SK-N-SH (cell line): Measurements from ENCODE around the gene PTCD1. TPM values are rescaled to one million over a fixed set of nuclear protein-coding genes. Genes with fewer than 3 reads are reported as not detected.

Experiments used
- CTCF ChIA-PET: fragments of 300-600, 350-600 bp; formaldehyde crosslinking; extraction: SDS; loops from one replicate; lab custom pipeline; 2021; lab: Yijun Ruan, JAX
- POLR2A ChIA-PET: fragments of 350-600 bp; sonication (Branson Sonifier 250); formaldehyde crosslinking; extraction: SDS; loops from one replicate; lab custom pipeline; 2020; ENCODE audit warnings: antibody characterized with exemption, inconsistent platforms; lab: Yijun Ruan, JAX
- DNase-seq: peaks from one replicate; pipeline ENCODE4 v3.0.0; 2012
- H2AFZ ChIP-seq: fragments of 200-600 bp; sonication (generic); 2 replicates; pipeline ENCODE4 v1.8.1; 2016; ENCODE audit warnings: antibody characterized with exemption, mild to moderate bottlenecking, low read depth
- H3F3A ChIP-seq: fragments of 200-600 bp; sonication (generic); replicated peaks from 2 replicates; pipeline ENCODE3; 2016; ENCODE audit warnings: antibody characterized with exemption, mild to moderate bottlenecking; ENCODE audit not compliant: insufficient read depth
- H3K27ac ChIP-seq, 2 experiments: fragments of 200-500 bp in 1 of 2; fragments of 200-600 bp in 1 of 2; sonication (Bioruptor generic) in 1 of 2; sonication (generic), shearing (Covaris generic) in 1 of 2; 2 replicates each; pipeline versions ENCODE4 v1.5.1 to v1.6.1; 2014 to 2016; ENCODE audit warnings: low read depth in 2 of 2, inconsistent platforms in 1 of 2, low read length in 1 of 2, mild to moderate bottlenecking in 1 of 2, mixed read lengths in 1 of 2
- H3K27me3 ChIP-seq: fragments of 200-600 bp; sonication (generic), shearing (Covaris generic); 2 replicates; pipeline ENCODE4 v1.6.1; 2016; ENCODE audit warnings: mixed run types; ENCODE audit not compliant: insufficient read depth
- H3K36me3 ChIP-seq, 2 experiments: fragments of 200-500 bp in 1 of 2; fragments of 200-600 bp in 1 of 2; sonication (Bioruptor generic) in 1 of 2; sonication (generic) in 1 of 2; replicated peaks in 1 of 2; 2 replicates each; pipeline versions ENCODE3 to v1.5.1; 2014 to 2016; ENCODE audit warnings: low read length in 1 of 2, mild to moderate bottlenecking in 1 of 2; ENCODE audit not compliant: insufficient read depth in 2 of 2, control insufficient read depth in 1 of 2
- H3K4me1 ChIP-seq, 2 experiments: fragments of 200-500 bp in 1 of 2; fragments of 200-600 bp in 1 of 2; sonication (Bioruptor generic) in 1 of 2; sonication (generic), shearing (Covaris generic) in 1 of 2; 2 replicates each; pipeline versions ENCODE4 v1.5.1 to v1.6.1; 2014 to 2016; ENCODE audit warnings: low read depth in 1 of 2, low read length in 1 of 2, mixed run types in 1 of 2; ENCODE audit not compliant: insufficient read depth in 2 of 2, control insufficient read depth in 1 of 2
- H3K4me2 ChIP-seq: fragments of 200-600 bp; sonication (generic), shearing (Covaris generic); 2 replicates; pipeline ENCODE4 v1.6.1; 2017; ENCODE audit warnings: mixed run types
- H3K4me3 ChIP-seq, 2 experiments: fragments of 200-500 bp in 1 of 2; fragments of 200-600 bp in 1 of 2; sonication (Bioruptor generic) in 1 of 2; sonication (generic), shearing (Covaris generic) in 1 of 2; 2 replicates each; pipeline versions ENCODE4 v1.5.1 to v1.8.1; 2014 to 2016; ENCODE audit warnings: low read depth in 2 of 2, inconsistent platforms in 1 of 2, low read length in 1 of 2, mild to moderate bottlenecking in 1 of 2, mixed read lengths in 1 of 2, moderate library complexity in 1 of 2
- H3K79me2 ChIP-seq: fragments of 200-600 bp; sonication (generic); 2 replicates; pipeline ENCODE4 v1.8.1; 2017; ENCODE audit warnings: mild to moderate bottlenecking; ENCODE audit not compliant: insufficient read depth
- H3K9ac ChIP-seq: fragments of 200-600 bp; sonication (generic); 2 replicates; pipeline ENCODE4 v1.6.1; 2017; ENCODE audit warnings: mixed run types
- H3K9me2 ChIP-seq: fragments of 200-600 bp; sonication (generic); 2 replicates; pipeline ENCODE4 v1.6.1; 2017; ENCODE audit warnings: mixed run types
- H3K9me3 ChIP-seq: fragments of 200-600 bp; sonication (generic); 2 replicates; pipeline ENCODE4 v1.6.1; 2017; ENCODE audit warnings: mixed run types, mild to moderate bottlenecking, moderate library complexity
- H4K20me1 ChIP-seq: fragments of 200-600 bp; sonication (generic); 2 replicates; pipeline ENCODE4 v1.6.1; 2017; ENCODE audit warnings: mild to moderate bottlenecking, mixed run types; ENCODE audit not compliant: insufficient read depth
- ELF1 ChIP-seq: IDR thresholded peaks from 2 replicates; pipeline ENCODE4 v1.4.0; 2012
- EP300 ChIP-seq, 2 experiments: IDR thresholded peaks; 2 replicates each; pipeline versions ENCODE4 v1.4.0 to v1.6.1; 2012; ENCODE audit warnings: borderline replicate concordance in 1 of 2, low read depth in 1 of 2, low read length in 1 of 2
- FOXJ3 ChIP-seq: sonication (generic); formaldehyde crosslinking; IDR thresholded peaks from 2 replicates; pipeline ENCODE4 v1.5.1; 2020; ENCODE audit warnings: mild to moderate bottlenecking, missing genetic modification reagents
- FOXM1 ChIP-seq: IDR thresholded peaks from 2 replicates; pipeline ENCODE4 v1.4.0; 2012; ENCODE audit warnings: low read depth, mild to moderate bottlenecking
- POLR2AphosphoS5 ChIP-seq: IDR thresholded peaks from 2 replicates; pipeline ENCODE4 v1.6.1; 2012; ENCODE audit warnings: low read depth, low read length
- SIN3A ChIP-seq: IDR thresholded peaks from 2 replicates; pipeline ENCODE4 v1.6.1; 2012; ENCODE audit warnings: low read depth, mild to moderate bottlenecking, low read length, moderate library complexity, borderline replicate concordance
- SMC3 ChIP-seq: IDR thresholded peaks from 2 replicates; pipeline ENCODE4 v1.6.1; 2012; ENCODE audit warnings: low read depth, low read length, improper control_type of control experiment
- TAF1 ChIP-seq: IDR thresholded peaks from 2 replicates; pipeline ENCODE4 v1.6.1; 2012; ENCODE audit warnings: low read depth, mild to moderate bottlenecking, low read length, moderate library complexity, borderline replicate concordance
- TCF12 ChIP-seq: IDR thresholded peaks from 2 replicates; pipeline ENCODE4 v1.4.0; 2012
- WGBS: methylation state at CpG from one replicate; pipeline ENCODE4 v1.1.6; 2017; ENCODE audit warnings: low lambda C conversion rate; 5-methylcytosine and 5-hydroxymethylcytosine counted together
- polyA plus RNA-seq, 3 experiments: library from polyadenylated mRNA; depleted of rRNA; stranded (reverse); fragments of >200 nt; gene quantifications; 2 replicates each; pipeline ENCODE4 v1.2.3, GENCODE V29; 2012
- TF ChIP-seq, protein P1 (sequence below): IDR thresholded peaks from 2 replicates; pipeline ENCODE4 v1.4.0; 2012; ENCODE audit warnings: low read depth, borderline replicate concordance

The PTCD1 gene
- polyA plus RNA-seq, 1 of the 3 experiments (the other 2 are of a cell fraction): 8.2 TPM

DNA sequence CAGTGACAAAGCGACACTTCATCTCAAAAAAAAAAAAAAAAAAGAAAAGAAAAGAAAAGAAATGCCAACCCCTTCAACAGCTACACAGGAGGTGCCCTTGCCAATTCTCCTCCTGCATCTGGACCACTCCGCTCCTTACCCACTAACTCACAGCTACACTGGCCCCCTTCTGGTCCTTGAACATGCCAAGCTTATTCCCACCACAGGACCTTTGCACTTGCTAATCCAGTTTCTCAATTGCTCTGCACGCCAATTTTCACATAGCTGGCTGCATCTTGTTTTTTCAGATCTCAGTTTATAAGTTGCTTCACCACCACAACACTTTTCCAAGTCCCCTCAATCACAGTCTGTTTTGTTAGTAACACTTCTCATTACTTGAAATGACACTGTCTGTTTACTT lies 35.7 kb downstream of the PTCD1 start:
- 100% methylated on average over 3 of the region's 3 CpGs for WGBS
- Histone ChIP-seq H3K27me3 (no peaks in the 10 kb centered on the region), H2AFZ (no peak overlapping the region), H3F3A (peaks cover 28% of the 10 kb centered on the region), H3K27ac (no peak overlapping the region), H3K4me1 (peaks cover 9 to 19% of the 10 kb centered on the region in 2 experiments; a peak in 3 of 4 replicates), H3K36me3 (peaks cover 48 to 51% of the 10 kb centered on the region in 2 experiments), H3K4me2 (no peak overlapping the region), H3K9me3 (no peaks in the 10 kb centered on the region), H3K79me2 (peaks cover 67% of the 10 kb centered on the region), H3K9ac (no peak overlapping the region), H4K20me1 (peaks cover 61% of the 10 kb centered on the region), H3K9me2 (no peaks in the 10 kb centered on the region), H3K4me3 (no peak overlapping the region)
- TF ChIP-seq EP300 (IDR thresholded peaks at IDR 0.05; ENCODE audit: borderline replicate concordance in 1 of 2, low read depth in 1 of 2, low read length in 1 of 2) (no peak), ELF1 (no peak), FOXJ3 (no peak), SMC3 (no peak)
- DNase-seq: no peak
- ChIA-PET POLR2A (interaction anchor here (3.1 kb wide), 1 partner anchor 10 kb away, joined by 25 read pairs; no protein-coding TSS in a partner anchor), CTCF (interaction anchor here (1.1 kb wide), 2 partner anchors 9 to 37 kb away, joined by 3 to 5 read pairs; no protein-coding TSS in a partner anchor)

DNA sequence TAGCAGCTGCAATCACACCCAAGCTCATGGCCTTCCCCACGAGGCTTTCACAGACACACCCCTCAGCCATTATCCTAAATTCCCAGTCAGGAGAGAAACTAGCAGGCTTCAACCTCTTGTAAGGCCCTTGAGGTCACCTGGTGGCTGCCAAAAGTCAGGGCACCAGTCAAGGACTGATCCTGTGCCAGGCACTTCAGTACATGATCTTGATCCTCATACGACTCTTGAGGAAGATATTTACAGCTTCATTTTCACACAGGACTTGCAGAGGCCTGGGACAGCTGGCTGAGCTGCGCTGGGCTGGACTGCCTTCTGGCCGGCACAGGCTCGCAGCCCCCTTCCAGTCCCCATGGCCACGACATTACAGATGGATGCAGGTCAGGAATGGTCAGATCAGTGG lies 39.0 kb downstream of the PTCD1 start:
- H3K27me3 ChIP-seq: no peaks in the 10 kb centered on the region
- H3K79me2 ChIP-seq: peaks cover 34% of the 10 kb centered on the region
- H2AFZ ChIP-seq: no peak overlapping the region
- CTCF ChIA-PET: interaction anchor here (2.8 to 3.2 kb wide), 2 partner anchors 9 to 16 kb away, joined by 10 to 16 read pairs; partner anchors contain the start of genes BUD31 and PDAP1
- H3K9me2 ChIP-seq: no peaks in the 10 kb centered on the region
- H3F3A ChIP-seq: peaks cover 56% of the 10 kb centered on the region
- H3K4me1 ChIP-seq: peaks cover 0 to 5% of the 10 kb centered on the region in 2 experiments; a peak in 1 of 4 replicates
- TF ChIP-seq SIN3A (peak; percentile 14; the same call in 1 of the 2 replicates), TAF1 (no peak), FOXM1 (no peak)
- TF ChIP-seq, protein P1, sequence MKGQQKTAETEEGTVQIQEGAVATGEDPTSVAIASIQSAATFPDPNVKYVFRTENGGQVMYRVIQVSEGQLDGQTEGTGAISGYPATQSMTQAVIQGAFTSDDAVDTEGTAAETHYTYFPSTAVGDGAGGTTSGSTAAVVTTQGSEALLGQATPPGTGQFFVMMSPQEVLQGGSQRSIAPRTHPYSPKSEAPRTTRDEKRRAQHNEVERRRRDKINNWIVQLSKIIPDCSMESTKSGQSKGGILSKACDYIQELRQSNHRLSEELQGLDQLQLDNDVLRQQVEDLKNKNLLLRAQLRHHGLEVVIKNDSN: no peak
- H3K9me3 ChIP-seq: no peaks in the 10 kb centered on the region
- no peak overlapping the region for H3K9ac ChIP-seq
- peaks cover 56 to 74% of the 10 kb centered on the region in 2 experiments for H3K36me3 ChIP-seq
- DNase-seq: no peak
- H4K20me1 ChIP-seq: peaks cover 61% of the 10 kb centered on the region
- no peak overlapping the region for H3K4me3 ChIP-seq
- H3K27ac ChIP-seq: no peak overlapping the region
- H3K4me2 ChIP-seq: no peak overlapping the region
- WGBS: 79% methylated on average over 5 of the region's 6 CpGs
- POLR2A ChIA-PET: interaction anchor here (10.2 kb wide), 1 partner anchor 8 kb away, joined by 102 read pairs; the partner anchor contains the start of genes BUD31 and PDAP1

DNA sequence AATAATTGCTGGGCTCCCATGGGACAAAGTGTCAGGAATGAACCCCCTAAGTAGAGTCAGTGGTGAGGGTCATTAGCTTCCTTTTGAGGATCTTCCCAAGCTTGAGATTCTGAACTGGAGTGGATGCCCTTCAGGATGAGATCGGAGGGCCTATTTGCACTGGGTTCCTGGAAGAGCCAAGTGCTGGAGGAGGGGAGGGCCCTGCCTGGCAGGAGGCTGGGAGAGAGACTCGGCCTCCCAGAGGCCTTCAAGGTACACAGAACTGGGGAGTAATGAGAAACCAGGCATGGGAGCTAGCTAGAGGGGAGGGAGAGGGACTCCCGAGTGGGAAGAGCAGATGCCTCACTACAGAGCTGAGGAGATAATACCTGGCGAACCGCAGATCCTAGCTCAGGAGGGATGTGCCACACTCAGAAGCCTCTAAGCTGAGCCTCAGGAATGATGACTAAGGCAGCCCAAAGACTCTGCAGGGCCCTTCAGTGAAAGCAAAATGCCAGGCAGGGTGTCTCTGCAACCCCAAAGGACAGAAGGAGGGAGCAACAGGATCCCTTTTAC lies 39.6 kb downstream of the PTCD1 start:
- H3K27ac ChIP-seq: peak overlapping the region in 1 of 2 experiments; percentile 21; a peak in 1 of 4 replicates
- peak; percentile 15; the same call in 1 of the 2 replicates for TF ChIP-seq ELF1
- TF ChIP-seq TCF12: no peak
- TF ChIP-seq POLR2AphosphoS5: 0 out of 2 replicates have a peak, but pooled peaks have one; percentile 14
- DNase-seq: no peak
- ChIA-PET CTCF (interaction anchor here (2.8 to 3.2 kb wide), 2 partner anchors 9 to 16 kb away, joined by 10 to 16 read pairs; partner anchors contain the start of genes BUD31 and PDAP1), POLR2A (interaction anchor here (10.2 kb wide), 1 partner anchor 8 kb away, joined by 102 read pairs; the partner anchor contains the start of genes BUD31 and PDAP1)
- H3K9me3 ChIP-seq: no peaks in the 10 kb centered on the region
- H2AFZ ChIP-seq: no peak overlapping the region
- H3K9me2 ChIP-seq: no peaks in the 10 kb centered on the region
- peaks cover 55 to 74% of the 10 kb centered on the region in 2 experiments for H3K36me3 ChIP-seq
- peaks cover 0 to 5% of the 10 kb centered on the region in 2 experiments; a peak in 1 of 4 replicates for H3K4me1 ChIP-seq
- WGBS: 86% methylated on average over 5 of the region's 5 CpGs
- no peak overlapping the region for H3K4me3 ChIP-seq
- H3K9ac ChIP-seq: no peak overlapping the region
- no peak overlapping the region for H3K4me2 ChIP-seq
- peaks cover 61% of the 10 kb centered on the region for H3F3A ChIP-seq
- peaks cover 28% of the 10 kb centered on the region for H3K79me2 ChIP-seq
- H3K27me3 ChIP-seq: no peaks in the 10 kb centered on the region
- peaks cover 61% of the 10 kb centered on the region for H4K20me1 ChIP-seq
